NCI-H2196 treated with DMSO at 0.1 percent for 48 hours (cell line): ENCODE measurements around the gene IFT74.

Experiments used
- DNase-seq: peaks from one replicate; lab custom pipeline; 2025; ENCODE audit not compliant: unreplicated experiment; lab: John Stamatoyannopoulos, UW

IFT74 gene

DNA sequence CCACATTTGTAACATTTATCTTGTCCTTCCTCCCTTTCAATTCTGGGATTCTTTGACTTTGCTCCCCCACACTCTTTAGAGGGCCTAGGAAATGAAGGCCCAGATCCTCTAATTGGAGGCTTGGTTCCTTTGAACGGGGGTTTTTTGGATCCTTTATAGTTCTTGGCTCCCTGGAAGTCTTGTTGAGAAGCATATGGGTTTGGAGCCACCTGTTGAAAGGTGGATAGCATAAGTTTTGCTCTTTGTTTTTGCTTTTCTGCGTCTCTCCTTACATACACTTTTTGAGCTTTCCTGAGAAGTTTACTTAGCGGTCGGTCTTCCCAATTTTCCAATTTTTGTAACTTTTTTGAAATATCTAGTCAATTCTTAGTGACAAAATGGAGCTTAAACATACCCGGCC is 17.8 kb downstream of the IFT74 start:
- DNase-seq = no peak

DNA sequence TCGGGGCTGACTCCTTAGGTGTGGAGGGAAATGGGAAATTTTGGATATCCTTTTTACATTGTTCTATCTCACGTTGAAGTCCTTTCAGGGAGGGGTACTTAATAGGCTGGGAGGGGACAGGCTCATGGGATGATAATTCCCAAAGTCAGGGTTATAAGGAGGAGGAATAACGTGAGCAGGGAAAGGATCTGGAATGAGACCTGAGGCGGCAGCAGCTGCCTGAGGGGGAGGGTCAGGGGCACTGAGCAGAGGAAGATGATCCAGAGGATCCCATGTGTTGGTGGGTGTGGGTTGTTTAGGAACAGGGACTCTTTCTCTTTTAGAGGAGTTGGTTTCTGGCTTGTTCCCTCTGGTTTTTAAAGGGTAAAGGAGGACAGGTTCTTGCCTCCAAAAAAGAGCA is 18.7 kb downstream of the IFT74 start:
- no peak for DNase-seq

DNA sequence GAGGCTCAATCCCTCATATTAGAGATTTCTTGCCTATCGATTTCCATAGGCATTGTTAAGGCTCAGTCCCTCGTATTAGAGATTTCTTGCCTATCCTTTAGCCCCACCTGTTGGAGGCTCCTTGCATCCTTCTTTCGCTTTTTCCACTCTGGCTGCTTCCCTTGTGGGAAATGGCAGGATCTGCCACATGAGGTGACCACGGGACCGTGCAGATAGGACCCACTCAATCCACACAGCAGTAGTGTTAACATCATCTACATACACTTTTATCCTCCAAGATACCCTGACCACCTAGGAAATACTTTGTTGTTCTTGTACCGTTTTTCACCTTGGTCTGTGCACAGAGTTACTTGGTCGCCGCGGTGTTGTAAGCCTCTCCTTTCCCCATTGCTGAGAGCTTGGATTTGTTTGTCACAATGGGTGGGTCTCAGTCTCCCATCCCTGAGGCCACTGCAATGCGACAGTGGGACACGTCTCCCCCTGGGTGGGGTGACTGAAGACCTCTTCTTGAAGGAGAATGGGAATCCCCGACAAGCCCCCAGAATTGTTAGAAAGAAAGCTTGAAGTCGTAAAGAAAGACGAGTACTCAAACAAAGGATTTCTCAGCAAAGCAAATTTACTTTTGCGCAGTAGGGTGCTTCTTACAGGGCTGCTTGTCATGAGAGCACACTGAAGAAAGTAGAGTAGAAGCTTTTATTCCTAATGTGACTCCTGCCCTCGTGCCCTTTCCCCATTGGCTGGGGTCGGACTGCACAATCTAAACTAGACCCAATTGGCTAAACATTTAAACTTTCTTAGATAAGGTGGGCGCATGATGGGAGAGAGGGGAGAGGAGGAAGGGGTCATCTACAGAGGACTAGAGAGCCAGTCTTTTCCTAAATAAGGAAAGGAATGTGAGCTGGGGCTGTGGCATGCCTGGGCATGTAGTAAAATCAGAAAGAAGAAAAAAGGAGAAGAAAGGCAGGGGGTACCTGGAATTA is 19.8 kb downstream of the IFT74 start:
- DNase-seq = no peak

DNA sequence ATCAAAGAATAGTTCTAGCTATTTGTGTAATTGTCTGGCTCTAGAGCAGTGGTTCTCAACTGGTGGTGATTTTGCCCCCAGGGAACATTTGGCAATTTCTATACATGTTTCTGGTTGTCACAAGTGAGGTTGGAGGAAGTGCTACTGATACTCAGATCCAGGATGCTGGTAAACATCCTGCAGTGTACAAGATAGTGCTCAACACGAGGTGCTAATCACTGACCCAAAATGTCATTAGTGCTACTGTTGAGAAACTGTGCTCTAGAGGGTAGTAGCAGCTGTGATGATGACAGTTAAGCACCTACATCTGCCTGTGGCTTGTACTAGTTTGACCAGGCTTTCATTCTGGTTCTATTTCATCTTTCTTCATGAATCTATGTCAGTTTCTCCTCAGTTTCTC is 27.1 kb downstream of the IFT74 start:
- no peak for DNase-seq

DNA sequence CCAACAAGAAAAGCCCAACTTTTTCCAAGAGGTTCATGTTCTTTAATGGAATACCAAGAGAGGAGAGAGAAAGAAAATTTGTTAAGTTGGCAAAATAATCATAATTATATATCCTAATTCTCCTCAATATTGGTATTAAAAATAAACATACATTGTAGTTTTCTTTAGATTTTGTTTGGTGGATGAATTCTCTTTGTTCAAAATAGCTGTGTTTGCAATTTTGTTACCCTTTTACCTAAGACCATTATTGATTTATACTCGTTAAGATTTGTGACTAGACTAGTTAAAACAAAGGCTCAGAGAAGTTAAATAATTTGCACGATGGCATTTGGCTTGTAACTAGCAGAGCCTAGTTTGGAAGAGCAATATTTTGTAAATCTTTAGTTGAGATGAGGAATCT is 39.6 kb downstream of the IFT74 start:
- DNase-seq = no peak

DNA sequence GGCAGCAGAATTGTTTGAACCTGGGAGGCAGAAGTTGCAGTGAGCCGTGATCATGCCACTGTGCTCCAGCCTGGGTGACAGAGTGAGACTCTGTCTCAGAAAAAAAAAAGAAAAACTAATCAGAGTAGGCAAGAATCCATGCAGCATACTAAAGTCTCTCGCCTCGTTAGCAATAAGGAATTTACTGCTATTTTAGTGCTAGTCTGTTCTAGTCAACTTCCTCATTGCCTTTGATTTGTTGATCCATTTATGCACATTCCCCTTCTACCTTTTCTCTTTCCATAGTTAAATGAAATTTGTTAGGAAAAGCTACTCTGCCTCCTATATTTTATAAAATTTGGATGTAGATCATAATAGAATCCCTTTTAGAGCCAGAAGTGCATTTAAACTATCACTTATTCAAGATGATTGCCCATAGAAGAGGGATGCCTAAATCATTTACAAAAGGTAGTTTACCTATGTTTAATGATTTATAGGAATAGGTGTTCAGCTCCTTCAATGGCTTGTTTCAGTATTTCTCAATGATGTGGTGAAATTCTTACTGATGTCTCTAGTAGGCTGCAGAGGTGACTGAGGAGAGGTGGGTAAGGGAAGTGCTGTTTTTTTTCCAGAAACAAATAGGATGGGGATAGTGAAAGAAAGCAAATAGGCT is 47.3 kb downstream of the IFT74 start:
- DNase-seq = no peak

DNA sequence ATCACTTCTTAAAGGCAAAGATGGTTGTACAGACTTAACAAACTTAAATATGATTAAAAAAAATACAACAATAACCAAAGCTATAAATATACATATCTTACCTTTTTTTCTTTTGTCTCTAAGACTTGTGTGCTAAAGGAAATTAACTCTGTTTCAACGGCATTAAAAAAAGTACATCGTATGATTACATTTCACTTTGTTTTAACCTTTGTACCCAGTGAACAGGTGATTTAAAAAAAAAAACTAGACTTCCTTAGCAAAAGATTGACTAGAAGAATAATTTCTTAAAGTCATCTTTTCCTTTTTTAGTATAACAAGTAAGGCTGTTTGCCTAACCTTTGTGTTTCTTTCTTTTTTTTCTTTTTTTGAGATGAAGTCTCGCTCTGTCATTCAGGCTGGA is 49.3 kb downstream of the IFT74 start, which contains the start of gene LRRC19:
Gene LRRC19, minus strand, starts transcription at position 182 of the 400 bp plus-strand sequence. CDS start 5,978 bp downstream, outside the sequence.
- no peak for DNase-seq

DNA sequence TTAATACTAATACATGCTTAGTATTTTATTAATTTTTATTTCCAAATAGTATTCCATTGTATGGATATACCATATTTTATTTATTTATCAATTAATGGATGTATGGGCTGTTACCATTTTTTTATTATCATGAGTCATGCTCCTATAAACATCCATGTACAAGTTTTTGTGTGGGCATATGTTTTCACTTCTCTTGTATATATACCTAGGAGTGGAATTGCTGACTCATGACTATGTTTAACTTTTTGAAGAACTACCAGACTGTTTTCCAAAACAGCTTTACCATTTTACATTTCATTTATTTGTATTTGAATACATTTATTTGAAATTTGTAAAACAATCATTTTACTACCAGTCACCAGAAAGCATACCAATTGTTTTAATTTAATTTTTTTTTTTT is 63.4 kb downstream of the IFT74 start:
- no peak for DNase-seq

DNA sequence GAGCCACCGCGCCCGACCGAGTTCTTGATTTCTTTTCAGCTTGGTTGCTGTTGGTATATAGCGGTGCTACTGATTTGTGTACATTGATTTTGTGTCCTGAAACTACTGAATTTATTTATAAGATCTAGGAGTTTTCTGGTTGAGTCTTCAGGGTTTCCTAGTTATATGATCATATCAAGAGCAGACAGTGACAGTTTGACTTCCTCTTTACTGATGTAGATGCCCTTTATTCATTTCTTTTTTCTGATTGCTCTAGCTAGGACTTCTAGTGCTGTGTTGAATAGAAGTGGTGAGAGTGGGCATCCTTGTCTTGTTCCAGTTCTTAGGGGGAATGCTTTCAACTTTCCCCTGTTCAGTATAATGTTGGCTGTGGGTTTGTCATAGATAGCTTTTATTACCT is 66.7 kb downstream of the IFT74 start:
- no peak for DNase-seq

DNA sequence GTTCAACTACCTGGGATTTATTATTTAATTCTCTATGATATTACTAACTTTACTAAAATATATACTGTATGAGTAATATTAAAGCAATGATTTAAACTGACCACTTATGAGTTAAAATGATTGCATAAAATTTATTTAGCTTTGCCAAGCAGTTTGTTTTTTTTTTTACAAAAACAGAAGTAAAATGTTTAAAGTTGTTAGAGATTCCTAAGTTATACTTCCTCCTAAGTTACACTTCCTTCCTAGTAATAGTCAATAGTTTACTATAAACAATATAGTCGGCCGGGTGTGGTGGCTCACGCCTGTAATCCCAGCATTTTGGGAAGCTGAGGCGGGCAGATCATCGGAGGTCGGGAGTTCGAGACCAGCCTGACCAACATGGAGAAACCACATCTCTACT is 73.0 kb downstream of the IFT74 start:
- DNase-seq = no peak

DNA sequence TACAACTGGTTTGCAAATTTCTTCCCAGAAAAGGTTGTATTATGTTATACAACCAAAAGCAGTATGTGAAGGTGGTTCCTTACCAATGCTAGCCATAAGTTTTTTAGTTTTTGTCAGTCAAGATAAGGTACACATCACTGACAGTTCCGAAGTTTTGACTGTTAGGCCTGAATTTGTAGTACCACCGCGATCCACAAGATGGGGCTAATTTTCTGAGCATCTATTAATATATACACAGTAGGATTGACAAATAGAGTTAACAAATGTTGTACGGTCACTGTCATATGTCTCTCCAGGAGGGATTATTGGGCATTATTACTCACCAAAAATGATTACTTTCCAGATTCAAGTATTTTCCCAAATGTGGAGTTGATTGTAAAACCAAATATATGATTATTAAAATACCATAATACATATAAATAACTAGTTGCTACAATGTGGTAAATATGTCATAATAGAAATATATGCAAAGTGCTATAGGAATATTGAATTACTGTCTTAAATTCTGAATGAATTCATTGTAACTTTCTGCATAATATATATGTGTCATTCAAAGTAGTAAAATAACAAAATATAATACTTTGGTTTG is 77.7 kb downstream of the IFT74 start:
- no peak for DNase-seq

DNA sequence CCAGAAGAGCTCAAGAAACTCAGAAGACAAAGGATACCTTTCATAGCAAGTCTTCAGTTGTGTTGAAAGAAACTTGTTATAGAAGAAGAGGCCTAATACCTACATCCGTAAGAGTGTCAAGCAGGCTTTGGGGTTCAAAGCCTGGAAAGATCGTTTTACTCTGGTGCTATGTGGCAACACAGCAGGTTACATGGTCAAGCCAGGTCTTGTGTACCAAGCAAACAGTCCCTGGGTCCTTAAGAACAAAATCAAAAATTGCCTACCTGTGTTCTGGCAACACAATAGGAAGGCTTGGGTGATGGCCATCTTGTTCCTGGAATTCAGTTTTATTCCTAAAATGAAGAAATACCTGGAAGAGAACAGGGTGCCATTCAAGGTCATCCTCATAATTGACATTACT is 81.3 kb downstream of the IFT74 start:
- no peak for DNase-seq

DNA sequence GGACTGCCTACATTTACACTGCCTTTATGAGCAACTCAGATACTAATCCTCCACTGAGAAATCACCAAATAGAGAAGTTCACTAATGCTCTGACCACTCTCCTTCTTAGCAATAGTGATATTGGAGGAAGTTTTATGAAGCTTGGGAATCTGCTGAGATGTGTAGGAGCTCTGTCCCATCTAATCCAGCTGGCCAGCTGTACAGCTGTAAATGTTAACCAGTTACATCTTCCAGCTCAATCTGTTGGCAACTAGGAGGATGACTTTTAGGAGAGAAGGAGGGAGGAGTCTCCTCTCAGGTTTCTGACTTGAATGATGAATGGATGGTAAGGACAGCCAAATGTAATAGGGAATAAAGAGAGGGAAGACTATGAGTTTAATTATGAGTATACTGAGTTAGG is 85.5 kb downstream of the IFT74 start:
- DNase-seq = no peak

DNA sequence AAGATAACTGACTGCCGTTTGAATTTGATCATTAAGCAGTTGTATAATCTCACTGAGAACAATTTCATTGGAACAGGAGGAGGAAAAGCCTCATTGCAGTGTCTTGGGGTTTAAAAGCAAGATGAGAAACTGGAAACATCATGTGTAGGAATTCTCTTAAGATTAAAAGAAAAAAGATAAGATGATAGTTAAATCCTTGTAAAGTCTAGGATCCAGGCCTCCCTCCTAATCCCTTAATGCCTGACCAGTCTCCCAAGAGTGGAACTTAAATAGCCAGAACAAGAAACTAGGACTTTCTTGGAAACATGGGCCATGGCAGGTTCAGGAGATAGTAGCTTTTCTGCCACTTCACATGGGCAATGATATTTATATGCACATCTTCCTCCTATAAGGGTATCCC is 86.3 kb downstream of the IFT74 start:
- no peak for DNase-seq

DNA sequence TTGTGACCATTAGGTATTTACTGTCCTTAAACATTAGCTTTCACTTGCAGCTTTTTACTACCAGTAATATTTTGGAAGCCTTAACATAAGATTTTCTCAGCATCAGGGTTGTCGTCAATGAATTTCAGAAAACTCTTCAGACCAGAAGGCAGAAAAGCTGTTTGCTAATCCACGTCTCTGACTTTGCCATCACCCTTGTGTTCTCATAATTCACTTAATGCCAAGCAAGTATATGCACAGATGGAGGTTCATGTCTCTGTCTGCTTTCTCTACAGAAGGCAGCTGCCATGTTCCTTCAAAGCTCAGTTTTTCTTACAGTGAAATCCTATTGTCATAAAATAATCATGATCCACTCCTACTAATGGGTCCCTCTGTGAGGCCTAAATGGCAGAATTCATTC is 87.0 kb downstream of the IFT74 start:
- DNase-seq = no peak

DNA sequence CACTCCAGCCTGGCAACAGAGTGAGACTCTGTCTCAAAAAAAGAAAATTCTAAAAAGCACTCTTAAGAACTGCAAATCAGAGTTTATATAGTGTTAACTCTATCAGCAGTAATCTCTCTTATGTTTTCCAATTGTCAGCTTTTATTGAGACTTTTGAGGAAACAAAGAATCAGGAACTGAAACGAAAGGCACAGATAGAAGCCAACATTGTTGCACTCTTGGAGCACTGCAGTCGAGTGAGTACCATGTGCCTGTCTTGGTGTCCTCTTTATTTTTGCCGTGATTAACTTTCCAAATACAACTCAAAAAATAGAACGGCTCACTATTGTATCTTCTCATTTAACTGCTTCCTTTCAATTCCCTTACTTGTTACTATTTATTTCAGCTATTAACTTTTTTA is 90.9 kb downstream of the IFT74 start:
- no peak for DNase-seq

DNA sequence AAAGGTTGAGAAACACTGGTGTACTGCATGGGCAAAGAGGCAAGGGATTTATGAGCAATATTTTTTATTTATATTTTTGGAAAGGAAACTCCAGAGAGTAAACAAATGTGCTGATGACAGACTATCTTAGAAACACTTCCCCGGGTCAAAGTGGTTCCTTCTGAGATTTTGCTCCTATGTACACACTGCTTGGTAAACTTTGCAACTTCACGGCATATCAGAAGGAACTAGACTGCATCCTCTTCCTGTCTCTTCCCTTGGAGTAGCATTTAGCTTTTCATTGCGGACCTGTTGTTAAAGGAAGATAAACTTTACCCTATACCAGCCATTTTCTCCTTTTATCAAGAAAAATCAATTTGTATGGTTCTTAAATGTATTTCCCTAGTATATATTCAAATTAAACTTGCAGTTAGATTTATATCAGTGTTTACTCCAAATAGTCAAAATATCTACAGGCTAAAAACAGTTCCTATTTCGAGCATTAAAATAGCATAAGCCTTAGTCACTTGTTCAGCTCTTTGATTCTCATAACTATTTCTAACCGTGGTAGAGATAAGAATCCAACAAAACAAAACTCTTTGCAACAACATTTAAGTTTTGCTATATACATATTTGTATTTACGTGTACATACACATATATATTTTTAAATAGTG is 97.3 kb downstream of the IFT74 start:
- DNase-seq = no peak

DNA sequence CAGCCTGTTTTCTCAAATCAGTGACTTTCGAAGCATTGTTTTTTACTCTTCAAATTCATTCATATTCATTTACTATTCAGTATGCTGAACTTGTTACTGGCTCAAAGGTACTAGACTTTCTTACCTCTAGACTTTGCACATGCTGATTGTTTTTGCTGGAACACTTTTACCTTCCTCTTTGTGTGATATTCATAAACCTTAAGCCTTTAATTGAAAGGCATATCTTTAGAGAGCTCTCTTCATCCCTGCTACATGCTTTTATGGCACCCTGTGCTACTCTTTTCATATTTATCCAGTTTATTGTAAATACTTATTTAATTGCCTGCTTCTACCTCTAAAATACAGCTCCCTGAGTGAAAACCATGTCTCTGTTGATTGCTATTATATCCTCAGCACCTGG is 97.9 kb downstream of the IFT74 start:
- no peak for DNase-seq

DNA sequence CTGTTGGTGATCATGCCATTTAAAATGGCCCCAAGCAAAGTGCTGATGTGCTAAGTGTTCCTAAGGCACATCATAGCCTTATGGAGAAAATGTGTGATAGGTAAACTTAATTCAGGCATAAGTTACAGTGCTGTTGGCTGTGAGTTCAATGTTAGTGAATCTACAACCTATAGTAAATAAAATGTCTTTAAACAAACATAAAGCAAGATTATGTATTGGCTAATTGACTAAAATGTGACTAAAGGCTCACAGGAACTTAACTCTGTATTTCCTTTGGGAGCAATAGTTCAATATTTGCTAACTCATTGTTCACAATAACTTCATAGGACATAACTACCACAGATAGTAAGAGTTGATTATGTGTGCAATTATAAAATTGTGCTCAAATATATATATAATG is 98.6 kb downstream of the IFT74 start:
- no peak for DNase-seq

DNA sequence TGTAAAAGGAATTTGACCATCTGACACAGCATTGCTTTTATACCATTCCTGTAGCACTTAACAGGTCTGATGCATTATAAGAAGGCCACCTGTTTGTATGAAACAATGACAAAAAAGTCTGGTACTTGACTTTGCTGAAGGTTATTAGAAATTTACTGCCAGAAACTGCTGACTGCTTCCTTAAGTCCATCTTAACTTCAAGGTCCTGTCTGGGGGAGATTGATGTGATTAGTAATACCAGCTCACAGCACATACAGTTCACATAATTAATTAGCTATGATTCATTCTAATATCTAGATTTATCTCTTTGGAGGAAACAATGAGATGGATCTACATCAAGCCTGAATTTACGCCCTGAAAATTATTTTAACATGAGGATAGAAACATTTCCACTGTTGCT is 103.2 kb downstream of the IFT74 start:
- no peak for DNase-seq

DNA sequence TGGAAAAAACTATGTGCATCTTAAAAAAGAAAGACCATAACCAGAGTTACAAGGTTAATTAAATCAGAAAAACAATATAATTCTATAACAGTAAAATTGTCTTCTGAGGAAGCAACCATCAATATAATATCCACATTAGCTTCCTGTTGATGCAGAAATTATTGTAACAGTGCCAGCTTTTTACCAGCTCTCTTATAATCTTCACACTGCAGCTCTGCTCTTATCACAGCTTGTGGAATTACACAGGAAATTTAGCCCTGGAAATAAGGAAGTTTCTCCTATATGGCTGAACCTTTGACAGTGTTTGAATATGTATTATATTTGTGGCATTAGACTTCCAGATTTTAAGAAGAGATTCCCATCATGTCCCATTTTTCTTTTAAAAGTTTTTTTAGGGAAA is 103.7 kb downstream of the IFT74 start:
- DNase-seq = no peak

DNA sequence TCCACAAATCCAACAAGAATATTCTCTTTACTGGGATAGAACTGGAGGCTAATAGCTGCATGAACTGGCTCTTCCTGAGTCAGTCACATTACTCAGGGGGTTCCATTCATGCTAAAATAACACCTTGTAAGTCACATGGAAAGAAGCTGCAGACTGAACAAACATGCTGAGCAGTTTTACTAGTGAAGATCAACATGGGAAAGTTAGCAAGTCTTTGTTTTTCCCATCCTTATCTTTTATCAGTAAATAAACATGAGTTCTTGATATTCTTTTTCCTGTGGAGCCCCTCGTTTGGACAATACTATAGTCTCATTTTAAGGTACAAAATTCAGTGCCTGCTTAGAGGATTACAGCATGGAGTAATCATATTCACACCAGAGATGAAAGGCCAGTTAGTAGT is 109.1 kb downstream of the IFT74 start:
- DNase-seq = no peak
